Mammary epithelial cell (primary cell): ENCODE results near the gene SCAPER.

Source experiments
- CTCF ChIP-seq, 2 donors: IDR thresholded peaks in 1 of 2; conservative IDR thresholded peaks in 1 of 2; 2 replicates each; pipeline ENCODE4 v1.5.1; 2011 to 2012; ENCODE audit warnings: inconsistent platforms in 2 of 2, low read length in 2 of 2, mild to moderate bottlenecking in 2 of 2, control low read depth in 1 of 2, low read depth in 1 of 2; ENCODE audit not compliant: insufficient read depth in 1 of 2; ENCODE audit errors: extremely low read depth in 1 of 2
- EZH2 ChIP-seq: IDR thresholded peaks from 2 replicates; pipeline ENCODE4 v1.6.1; 2012; ENCODE audit warnings: low read length, inconsistent platforms, borderline replicate concordance

- TF ChIP-seq CTCF (conservative IDR thresholded peaks at IDR 0.05 in 1 of 2, IDR thresholded peaks at IDR 0.05 in 1 of 2; ENCODE audit: extremely low read depth in 1 of 2, insufficient read depth in 1 of 2, low read depth in 1 of 2, low read length in 2 of 2): no peak
- no peak for TF ChIP-seq EZH2
These were observed 513.8 kb downstream of the SCAPER start for GRCh38 chr15:76391309-76391708.
